HG02571 (cell line): ENCODE measurements around the gene PRRC2B.
"Not testable (repeated sequence)": the region's sequence is repeated elsewhere in the genome, so short reads cannot be mapped to it uniquely, and the experiment has no call there.

ENCODE experiments used
- ATAC-seq: cut with Tn5 transposase; IDR thresholded peaks from one replicate; pipeline ENCODE4 v1.9.1; 2021; ENCODE audit warnings: mild to moderate bottlenecking, moderate library complexity; ENCODE audit not compliant: unreplicated experiment

Gene PRRC2B

DNA sequence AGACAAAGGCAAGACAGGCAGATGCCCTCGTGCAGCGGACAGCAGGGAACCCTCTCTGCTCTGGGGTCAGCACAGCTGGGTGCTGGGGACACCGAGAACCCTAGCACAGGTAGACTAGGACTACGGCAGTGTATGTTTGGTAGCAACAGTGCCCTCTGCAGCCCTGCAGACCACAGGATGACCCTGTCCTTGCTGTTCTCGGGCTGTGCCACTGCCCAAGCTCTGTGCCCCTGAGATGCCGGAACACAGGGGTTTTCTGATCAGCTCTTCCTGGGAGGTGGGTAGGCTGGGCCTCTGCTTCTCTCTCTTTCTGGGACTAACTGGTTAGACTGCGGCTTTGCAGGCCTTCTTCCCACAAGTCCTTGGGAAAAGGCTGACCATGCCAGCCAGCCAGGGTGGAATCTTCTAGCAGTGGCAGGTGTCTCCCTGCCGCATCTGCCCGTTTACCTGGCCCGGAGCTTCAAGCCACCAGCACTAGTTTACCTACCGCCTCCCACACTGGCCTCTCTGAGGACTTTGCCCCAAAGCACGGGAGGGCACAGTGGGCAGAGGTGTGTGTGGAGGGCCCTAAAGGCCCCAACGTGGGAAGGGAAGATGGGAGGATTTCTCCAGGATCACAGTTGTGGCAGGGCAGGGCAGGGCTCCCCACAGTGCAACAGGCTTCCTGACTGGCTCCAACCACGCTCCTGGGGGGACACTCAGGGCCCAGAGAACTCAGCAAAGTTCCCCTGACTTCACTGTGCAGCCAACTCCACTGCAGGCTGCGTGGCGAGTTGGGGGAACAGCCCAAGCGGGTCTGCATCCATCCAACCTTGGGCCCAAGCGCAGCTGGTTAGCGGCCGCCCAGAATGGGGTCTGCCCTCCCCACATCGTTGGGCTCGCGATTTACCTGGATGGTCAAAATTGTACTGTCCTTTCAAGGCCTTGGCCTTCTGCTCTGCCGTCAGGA is 136.0 kb downstream of the PRRC2B start:
- ATAC-seq, result no peak

GRCh38 chr9:131530546-131530919 is 136.6 kb downstream of the PRRC2B start:
- ATAC-seq, result no peak

DNA sequence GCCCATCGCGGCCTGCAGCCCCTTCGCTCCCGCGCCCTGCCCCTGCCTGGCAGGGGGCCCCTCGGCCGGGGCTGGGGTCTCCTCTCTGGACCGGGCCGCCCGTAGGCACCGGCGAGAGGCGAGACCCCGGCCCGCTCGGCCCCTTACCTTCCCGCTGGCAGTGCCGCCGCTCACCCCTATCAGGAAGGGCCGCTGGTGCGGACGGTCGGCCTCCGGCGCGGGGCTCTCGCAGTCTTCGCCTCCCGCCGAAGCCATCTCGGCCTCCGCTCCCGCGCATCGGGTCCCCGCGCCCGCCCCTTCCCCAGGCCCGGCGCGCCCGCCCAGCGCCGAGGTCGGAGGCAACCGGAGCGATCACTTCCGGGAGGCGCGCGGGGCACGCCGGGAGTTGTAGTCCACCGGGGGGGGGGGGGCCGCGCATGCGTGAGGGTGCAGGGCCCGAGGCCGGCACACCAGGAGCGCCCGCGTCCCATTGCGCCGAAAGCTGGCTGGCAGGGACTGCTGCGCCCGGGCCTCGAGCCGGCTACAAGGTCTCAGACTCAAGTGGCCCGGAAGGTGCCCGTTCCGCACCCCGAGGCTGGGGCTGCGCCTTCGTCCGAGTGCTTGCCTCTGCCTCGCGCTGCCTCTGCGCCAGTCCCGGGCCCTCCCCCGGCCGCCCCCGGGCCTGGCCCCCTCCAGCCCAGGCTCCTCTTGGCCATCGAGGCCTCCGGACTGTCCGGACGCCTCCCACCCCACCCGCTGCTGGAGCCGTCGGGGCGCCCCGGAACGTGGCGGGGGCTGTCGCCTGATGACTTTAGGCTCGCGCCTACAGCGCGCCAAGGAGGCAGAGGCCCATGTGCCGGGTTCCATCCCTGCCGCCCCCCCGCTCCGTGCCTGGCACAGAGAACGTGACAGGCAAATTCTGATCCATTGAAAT is 137.3 kb downstream of the PRRC2B start, which contains the start of gene UCK1:
UCK1 (minus strand) TSS at position 344 of the 913 bp plus-strand sequence; CDS start at position 255, 89 bp downstream.
- ATAC-seq, result peak; percentile 69

- ATAC-seq, result no peak
Observed at GRCh38 chr9:131534721-131535237, 140.9 kb downstream of the PRRC2B start.

DNA sequence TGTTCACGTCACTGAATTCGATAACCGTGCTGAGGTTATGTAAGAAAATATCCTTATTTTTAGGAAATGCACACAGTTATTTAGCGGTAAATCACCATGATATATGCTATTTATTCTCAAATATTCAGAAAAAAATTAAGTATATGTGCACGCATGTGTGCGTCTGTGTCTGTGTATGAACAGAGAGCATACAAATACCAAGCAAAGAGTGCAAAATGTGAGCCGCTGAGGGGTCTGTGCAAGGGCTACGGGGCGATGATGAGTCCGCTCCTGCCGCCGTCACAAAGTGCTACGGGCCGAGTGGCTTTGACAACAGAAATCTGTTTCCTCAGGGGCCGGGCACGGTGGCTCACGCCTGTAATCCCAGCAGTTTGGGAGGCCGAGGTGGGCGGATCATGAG is 144.1 kb downstream of the PRRC2B start:
- ATAC-seq, result no peak

DNA sequence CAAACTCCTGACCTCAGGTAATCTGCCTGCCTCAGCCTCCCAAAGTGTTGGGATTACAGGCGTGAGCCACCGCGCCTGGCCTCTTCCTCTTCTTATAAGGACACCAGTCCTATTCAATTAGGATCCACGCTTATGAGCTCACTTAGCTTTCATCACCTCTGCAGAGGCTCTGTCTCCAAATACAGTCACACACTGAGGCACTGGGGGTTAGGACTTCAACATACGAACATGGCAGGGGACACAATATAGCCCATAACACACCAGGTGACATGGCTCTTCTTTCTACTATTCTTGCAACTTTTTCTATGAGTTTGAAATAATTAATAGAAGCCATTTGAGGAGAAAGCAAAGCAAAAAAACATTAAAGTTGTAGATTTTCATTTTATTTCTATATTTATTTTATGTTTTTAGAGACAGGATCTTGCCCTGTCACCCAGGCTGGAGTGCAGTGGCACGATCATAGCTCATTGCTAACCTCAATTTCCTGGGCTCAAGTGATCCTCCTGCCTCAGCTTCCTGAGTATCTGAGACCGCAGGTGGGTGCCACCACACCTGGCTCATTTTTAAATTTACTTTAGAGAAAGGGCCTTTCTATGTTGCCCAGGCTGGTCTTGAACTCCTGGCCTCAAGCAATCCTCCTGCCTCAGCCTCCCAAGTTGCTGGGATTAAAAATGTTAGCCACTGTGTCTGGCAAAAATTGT is 145.5 kb downstream of the PRRC2B start:
- no peak for ATAC-seq

DNA sequence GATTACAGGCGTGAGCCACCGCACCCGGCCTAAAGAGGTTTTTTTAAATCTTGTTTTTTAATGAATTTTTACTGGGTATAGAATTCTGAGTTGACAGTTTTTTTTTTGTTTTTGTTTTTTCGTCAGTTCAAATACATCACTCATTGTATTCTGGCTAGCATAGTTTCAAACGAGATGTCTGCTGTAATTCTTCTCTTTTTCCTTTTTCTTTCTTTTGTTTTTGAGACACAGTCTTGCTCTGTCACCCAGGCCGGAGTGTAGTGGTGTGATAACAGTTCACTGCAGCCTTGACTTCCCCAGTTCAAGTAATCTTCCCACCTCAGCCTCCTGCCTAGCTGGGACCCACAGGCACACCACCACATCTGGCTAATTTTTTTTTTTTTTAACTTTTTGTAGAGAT is 149.3 kb downstream of the PRRC2B start:
- no peak for ATAC-seq

- ATAC-seq, result no peak
Observed at GRCh38 chr9:131545003-131545785, 151.3 kb downstream of the PRRC2B start, which contains the start of gene PRRT1B. Gene PRRT1B (plus strand): TSS chr9:131545523. CDS start chr9:131545616, 93 bp downstream.

GRCh38 chr9:131545786-131546335 is 152.0 kb downstream of the PRRC2B start:
- ATAC-seq, result no peak

DNA sequence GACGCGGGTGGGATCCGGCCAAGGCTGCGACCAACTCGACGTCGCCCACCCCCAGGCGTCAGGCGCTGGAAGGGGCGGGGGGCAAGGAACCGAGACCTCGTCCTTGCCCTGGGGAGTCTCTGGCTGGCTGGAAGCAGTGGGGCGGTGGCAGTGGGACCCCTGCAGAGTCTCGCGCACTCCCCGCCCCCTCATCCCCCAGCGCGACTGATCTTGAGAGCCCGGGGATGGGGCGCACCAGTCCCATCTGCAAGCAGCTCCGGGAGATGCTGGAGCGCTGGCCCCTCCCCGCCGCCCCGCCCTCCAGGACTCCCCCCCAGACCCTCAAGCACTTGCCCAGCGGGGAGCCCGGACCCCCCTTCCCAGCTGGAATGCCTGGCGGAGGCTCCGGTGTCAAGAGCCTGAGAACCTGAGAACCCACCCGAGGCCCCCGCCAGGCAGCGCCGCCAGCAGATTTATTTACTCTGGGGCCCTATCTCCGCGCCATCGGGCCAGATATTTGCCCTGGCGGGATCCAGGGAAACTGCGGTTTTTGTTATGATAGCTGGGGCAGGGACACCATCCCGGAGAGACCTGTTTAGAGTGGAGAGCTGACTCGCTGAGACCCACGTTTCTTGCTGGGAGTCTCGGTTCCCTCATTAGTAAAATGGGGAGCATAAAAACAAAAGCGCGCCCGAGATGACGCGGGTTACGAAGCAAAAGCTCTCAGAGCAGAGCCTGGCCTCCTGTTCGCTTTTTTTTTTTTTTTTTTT is 152.6 kb downstream of the PRRC2B start:
- ATAC-seq, result no peak

DNA sequence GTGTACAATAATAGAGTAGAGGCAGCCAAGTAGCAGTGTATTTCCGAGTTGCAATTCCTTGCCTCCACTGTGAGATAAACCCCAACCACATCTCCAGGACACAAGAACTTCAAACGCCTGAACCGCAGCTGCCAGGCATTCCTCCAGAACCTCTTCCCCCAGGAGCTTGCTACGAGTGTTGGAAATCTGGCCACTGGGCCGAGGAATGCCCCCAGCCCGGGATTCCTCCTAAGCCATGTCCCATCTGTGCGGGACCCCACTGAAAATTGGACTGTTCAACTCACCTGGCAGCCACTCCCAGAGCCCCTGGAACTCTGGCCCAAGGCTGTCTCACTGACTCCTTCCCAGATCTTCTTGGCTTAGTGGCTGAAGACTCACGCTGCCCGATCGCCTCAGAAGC is 155.3 kb downstream of the PRRC2B start:
- not testable (repeated sequence) for ATAC-seq
